Left lung (tissue), 10 donors: ENCODE results near the gene PAPPA. TPM values are rescaled to one million over a fixed set of nuclear protein-coding genes. Genes with fewer than 3 reads are reported as not detected.

Experiments
- ATAC-seq: fragments of 200-7000 bp; cut with Tn5 transposase; one replicate; pipeline ENCODE4 v1.9.1; 2020; ENCODE audit warnings: moderate library complexity
- DNase-seq, 4 donors: peaks; one replicate each; pipeline ENCODE4 v3.0.0-alpha.2; 2013 to 2020
- H3K27ac ChIP-seq, 2 donors: fragments of 200-600 bp; sonication (generic) in 1 of 2; one replicate each; pipeline versions ENCODE4 v1.5.0 to v1.8.0; 2020 to 2021
- H3K27me3 ChIP-seq, 2 donors: fragments of 200-600 bp; sonication (generic) in 1 of 2; one replicate each; pipeline versions ENCODE4 v1.5.0 to v1.8.0; 2020 to 2021
- H3K36me3 ChIP-seq, 2 donors: fragments of 200-600 bp; sonication (generic) in 1 of 2; one replicate each; pipeline versions ENCODE4 v1.5.0 to v1.8.0; 2020 to 2021
- H3K4me1 ChIP-seq, 2 donors: fragments of 200-600 bp; one replicate each; pipeline ENCODE4 v1.8.0; 2021
- H3K4me3 ChIP-seq, 2 donors: fragments of 200-600 bp; sonication (generic) in 1 of 2; one replicate each; pipeline versions ENCODE4 v1.5.0 to v1.8.0; 2020 to 2021; ENCODE audit warnings: mild to moderate bottlenecking in 1 of 2
- H3K9me3 ChIP-seq, 2 donors: fragments of 200-600 bp; sonication (generic) in 1 of 2; one replicate each; pipeline versions ENCODE4 v1.5.0 to v1.8.0; 2020 to 2021
- intact Hi-C, 2 donors: fragments of 100-400 bp; cut with DNase I; formaldehyde crosslinking; loops; one replicate each; pipeline versions ENCODE4 v1.11.2 to v1.14.2; 2022
- polyA plus RNA-seq, 6 donors: library from polyadenylated mRNA; unstranded; fragments of 120-200 nt; gene quantifications; one replicate each; pipeline ENCODE4 v1.2.1, GENCODE V29; 2013; ENCODE audit not compliant: insufficient read length in 6 of 6
- total RNA-seq, 2 donors: library from RNA; stranded (reverse); fragmentation: NEBNext Ultra II Directional; extraction: Animal tissue kit (Norgen Biotek cat#: 25700); gene quantifications; one replicate each; pipeline ENCODE4 v1.2.1, GENCODE V29; 2021
- TF ChIP-seq, protein P1 (sequence below), 2 donors: fragments of 200-600 bp; sonication (generic) in 1 of 2; IDR thresholded peaks; one replicate each; pipeline versions ENCODE4 v1.5.0 to v1.8.0; 2021; ENCODE audit warnings: antibody characterized with exemption in 2 of 2
- donor health status: DM: no; HTN: yes; CAD: no.
- donor health status: DM: no; HTN: no; CAD: no.

The PAPPA gene
- total and polyA plus RNA-seq, 8 donors: 1.1 to 9.8 (median 1.3) TPM

DNA sequence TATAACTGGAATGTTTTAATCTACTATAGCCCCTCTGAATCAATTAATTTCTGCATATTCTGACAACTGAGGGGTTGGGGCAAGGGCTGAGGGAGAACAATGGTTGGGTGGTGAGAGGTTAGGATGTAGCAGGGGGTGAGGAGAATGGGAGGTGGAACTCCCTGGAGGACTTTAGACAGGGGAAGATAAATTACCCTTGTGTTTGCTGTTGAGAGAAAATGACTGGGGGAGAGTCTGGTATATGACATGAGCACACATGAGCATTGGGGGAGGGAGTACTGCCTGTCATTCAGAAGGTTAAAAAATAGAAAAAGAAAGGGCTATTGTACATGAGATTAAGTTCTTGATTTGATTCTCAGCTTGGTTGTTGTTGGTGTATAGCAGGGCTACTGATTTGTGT is 37.2 kb upstream of the PAPPA start:
- Histone ChIP-seq H3K9me3 (peaks cover 0 to 3% of the 10 kb centered on the region in 2 donors), H3K27me3 (no peaks in the 10 kb centered on the region), H3K4me1 (no peaks in the 10 kb centered on the region), H3K36me3 (no peaks in the 10 kb centered on the region), H3K27ac (no peak overlapping the region), H3K4me3 (no peak overlapping the region)
- no peak for DNase-seq
- intact Hi-C loops: no loop called here
- ATAC-seq: no peak
- TF ChIP-seq, protein P1, sequence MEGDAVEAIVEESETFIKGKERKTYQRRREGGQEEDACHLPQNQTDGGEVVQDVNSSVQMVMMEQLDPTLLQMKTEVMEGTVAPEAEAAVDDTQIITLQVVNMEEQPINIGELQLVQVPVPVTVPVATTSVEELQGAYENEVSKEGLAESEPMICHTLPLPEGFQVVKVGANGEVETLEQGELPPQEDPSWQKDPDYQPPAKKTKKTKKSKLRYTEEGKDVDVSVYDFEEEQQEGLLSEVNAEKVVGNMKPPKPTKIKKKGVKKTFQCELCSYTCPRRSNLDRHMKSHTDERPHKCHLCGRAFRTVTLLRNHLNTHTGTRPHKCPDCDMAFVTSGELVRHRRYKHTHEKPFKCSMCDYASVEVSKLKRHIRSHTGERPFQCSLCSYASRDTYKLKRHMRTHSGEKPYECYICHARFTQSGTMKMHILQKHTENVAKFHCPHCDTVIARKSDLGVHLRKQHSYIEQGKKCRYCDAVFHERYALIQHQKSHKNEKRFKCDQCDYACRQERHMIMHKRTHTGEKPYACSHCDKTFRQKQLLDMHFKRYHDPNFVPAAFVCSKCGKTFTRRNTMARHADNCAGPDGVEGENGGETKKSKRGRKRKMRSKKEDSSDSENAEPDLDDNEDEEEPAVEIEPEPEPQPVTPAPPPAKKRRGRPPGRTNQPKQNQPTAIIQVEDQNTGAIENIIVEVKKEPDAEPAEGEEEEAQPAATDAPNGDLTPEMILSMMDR (IDR thresholded peaks at IDR 0.05): no peak

DNA sequence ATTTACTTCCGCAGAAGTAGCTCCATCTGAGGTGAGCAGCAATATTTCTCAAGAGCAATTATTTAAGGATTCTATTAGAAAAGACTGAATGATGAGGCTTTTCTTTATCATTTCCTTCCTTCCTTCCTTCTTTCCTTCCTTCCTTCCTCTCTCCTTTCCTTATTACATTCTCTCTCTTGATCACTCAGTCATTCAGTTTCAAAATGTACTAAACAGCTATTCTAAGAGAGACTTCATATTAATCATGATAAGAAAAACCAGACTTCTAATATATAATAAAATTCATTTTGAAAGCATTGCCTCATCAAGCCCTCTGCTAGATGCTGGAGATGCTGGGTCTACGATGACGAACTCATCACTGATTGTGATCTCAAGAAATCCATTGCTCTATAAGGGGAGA is 30.4 kb upstream of the PAPPA start:
- H3K27ac ChIP-seq: no peak overlapping the region
- no peaks in the 10 kb centered on the region for H3K4me1 ChIP-seq
- H3K36me3 ChIP-seq: no peaks in the 10 kb centered on the region
- intact Hi-C loops: no loop called here
- H3K27me3 ChIP-seq: no peaks in the 10 kb centered on the region
- DNase-seq: no peak
- TF ChIP-seq, protein P1 (IDR thresholded peaks at IDR 0.05): no peak
- no peak overlapping the region for H3K4me3 ChIP-seq
- peaks cover 0 to 3% of the 10 kb centered on the region in 2 donors for H3K9me3 ChIP-seq
- ATAC-seq: no peak

DNA sequence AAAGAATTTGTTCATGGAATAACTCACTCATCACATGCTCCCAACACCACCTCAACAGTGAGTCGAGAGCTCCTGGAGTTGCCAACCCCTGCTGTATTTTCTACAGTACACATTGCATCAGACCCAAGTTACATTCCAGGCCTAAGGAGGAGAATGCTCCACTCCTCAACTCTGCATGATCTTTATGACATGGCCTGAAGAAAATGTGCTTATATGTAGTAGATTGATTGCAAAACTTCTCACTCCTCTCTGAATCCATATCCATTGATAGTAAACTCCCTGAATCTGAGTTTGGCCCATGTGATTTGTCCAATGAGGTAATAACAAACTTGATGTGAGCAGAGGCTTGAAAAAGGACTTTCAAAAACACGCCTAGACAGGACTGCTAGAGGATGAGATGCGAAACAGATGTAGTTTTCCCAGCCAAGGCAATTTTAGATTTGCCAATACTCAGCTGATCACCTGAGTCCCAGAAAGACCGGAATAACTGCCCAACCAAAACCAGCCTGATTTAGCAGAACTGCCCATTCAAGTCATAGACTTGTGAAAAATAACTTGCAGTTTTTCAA is 29.0 kb upstream of the PAPPA start:
- no peak overlapping the region for H3K27ac ChIP-seq
- no peaks in the 10 kb centered on the region for H3K27me3 ChIP-seq
- intact Hi-C loops: no loop called here
- DNase-seq (no peak), ATAC-seq (peak; percentile 53)
- H3K9me3 ChIP-seq: no peaks in the 10 kb centered on the region
- H3K36me3 ChIP-seq: no peaks in the 10 kb centered on the region
- TF ChIP-seq, protein P1 (IDR thresholded peaks at IDR 0.05): no peak
- no peak overlapping the region for H3K4me3 ChIP-seq
- no peaks in the 10 kb centered on the region for H3K4me1 ChIP-seq

DNA sequence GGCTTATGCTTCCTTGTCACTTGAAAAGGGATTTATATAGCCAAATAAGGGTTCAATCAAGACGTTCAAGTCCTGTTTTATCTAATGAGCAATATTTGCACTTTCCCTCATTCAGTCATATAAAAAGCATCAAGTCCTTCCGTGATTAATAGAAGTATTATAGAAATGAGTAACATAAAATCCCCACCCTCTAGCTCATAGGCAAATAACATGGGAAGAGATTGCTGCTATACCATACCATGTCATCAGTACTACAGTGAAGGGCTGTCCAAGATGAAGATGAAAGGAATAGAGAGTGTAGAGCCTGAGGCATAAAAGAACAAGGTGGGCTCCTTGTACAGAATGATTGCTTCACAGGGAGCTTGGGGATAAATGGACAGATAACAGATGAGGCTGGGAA is 20.4 kb upstream of the PAPPA start:
- Histone ChIP-seq H3K36me3 (no peaks in the 10 kb centered on the region), H3K4me3 (no peak overlapping the region), H3K27me3 (no peaks in the 10 kb centered on the region), H3K9me3 (peaks cover 0 to 9% of the 10 kb centered on the region in 2 donors), H3K4me1 (no peaks in the 10 kb centered on the region), H3K27ac (no peak overlapping the region)
- TF ChIP-seq, protein P1 (IDR thresholded peaks at IDR 0.05): no peak
- ATAC-seq (no peak), DNase-seq (no peak)
- intact Hi-C loops: no loop called here

- Histone ChIP-seq H3K27me3 (no peaks in the 10 kb centered on the region), H3K9me3 (peaks cover 0 to 9% of the 10 kb centered on the region in 2 donors), H3K4me1 (no peaks in the 10 kb centered on the region), H3K4me3 (no peak overlapping the region), H3K36me3 (no peaks in the 10 kb centered on the region), H3K27ac (no peak overlapping the region)
- ATAC-seq (no peak), DNase-seq (no peak)
- intact Hi-C loops: no loop called here
- TF ChIP-seq, protein P1 (IDR thresholded peaks at IDR 0.05): no peak
Measured at GRCh38 chr9:116134975-116135374, 18.6 kb upstream of the PAPPA start.
